GM12878 (cell line): Measurements from ENCODE around the gene TSPAN31. TPM values are rescaled to one million over a fixed set of nuclear protein-coding genes. Genes with fewer than 3 reads are reported as not detected.

Experiments used
- ATAC-seq: fragments of 200-7000 bp; cut with Tn5 transposase; 3 replicates; pipeline ENCODE4 v1.9.1; 2020; ENCODE audit warnings: mild to moderate bottlenecking, moderate library complexity
- BruUV-seq: library from RNA; stranded (reverse); fragments of 400-500 nt; replicated peaks from 2 replicates; lab custom pipeline; 2021; lab: Mats Ljungman, UMichigan
- CTCF ChIA-PET: fragments of 300-600 bp; sonication (Branson Sonifier 250); formaldehyde crosslinking; extraction: SDS; loops from one replicate; lab custom pipeline; 2021; ENCODE audit warnings: inconsistent platforms; lab: Yijun Ruan, JAX
- POLR2A ChIA-PET: fragments of 350-600 bp; formaldehyde crosslinking; extraction: SDS; loops from one replicate; lab custom pipeline; 2021; ENCODE audit warnings: inconsistent platforms; lab: Charles Lee
- RAD21 ChIA-PET: fragments of 300-600 bp; sonication (Branson Sonifier 250); formaldehyde crosslinking; loops from one replicate; lab custom pipeline; 2023; ENCODE audit warnings: antibody characterized with exemption; ENCODE audit not compliant: unreplicated experiment; lab: Charles Lee
- SMC1A ChIA-PET: fragments of 300-600 bp; sonication (Branson Sonifier 250); formaldehyde crosslinking; loops from one replicate; lab custom pipeline; 2023; ENCODE audit not compliant: unreplicated experiment, uncharacterized antibody; lab: Charles Lee
- DNase-seq: peaks from one replicate; pipeline ENCODE4 v3.0.0-alpha.2; 2011; ENCODE audit warnings: low read depth, low spot score
- FAIRE-seq: peaks from 3 replicates; lab custom pipeline; 2011; peaks lifted over from hg19 to GRCh38; lab: Jason Lieb, UNC
- H2AFZ ChIP-seq: 2 replicates; pipeline ENCODE4 v1.6.0; 2011; ENCODE audit warnings: low read depth, low read length, control low read depth; ENCODE audit not compliant: control insufficient read depth
- H3K27ac ChIP-seq: 2 replicates; pipeline ENCODE4 v1.5.1; 2011; ENCODE audit warnings: control low read depth; ENCODE audit not compliant: control insufficient read depth, insufficient read depth
- H3K27me3 ChIP-seq, 2 experiments: replicated peaks in 1 of 2; 2 replicates each; pipeline versions ENCODE4 v1.6.0 to v1.6.1; 2011; ENCODE audit warnings: low read length in 1 of 2; ENCODE audit not compliant: control insufficient read depth in 2 of 2, insufficient read depth in 2 of 2
- H3K36me3 ChIP-seq, 2 experiments: 2 replicates each; pipeline ENCODE4 v1.5.1; 2011; ENCODE audit warnings: low read length in 1 of 2; ENCODE audit not compliant: control insufficient read depth in 2 of 2, insufficient read depth in 2 of 2
- H3K4me1 ChIP-seq: 2 replicates; pipeline ENCODE4 v1.6.1; 2011; ENCODE audit warnings: mild to moderate bottlenecking, low read length, moderate library complexity, mixed read lengths; ENCODE audit not compliant: control insufficient read depth, insufficient read depth
- H3K4me2 ChIP-seq: 2 replicates; pipeline ENCODE4 v1.6.0; 2011; ENCODE audit warnings: control low read depth; ENCODE audit not compliant: control insufficient read depth, insufficient read depth
- H3K4me3 ChIP-seq: fragments of 200-600 bp; sonication (generic); 2 replicates; pipeline ENCODE4 v1.5.1; 2016
- H3K79me2 ChIP-seq: 2 replicates; pipeline ENCODE4 v1.6.0; 2011; ENCODE audit warnings: low read length; ENCODE audit not compliant: control insufficient read depth, insufficient read depth
- H3K9ac ChIP-seq: 2 replicates; pipeline ENCODE4 v1.8.0; 2011; ENCODE audit warnings: low read length, control low read depth, mixed read lengths; ENCODE audit not compliant: control insufficient read depth, insufficient read depth
- H3K9me3 ChIP-seq: replicated peaks from 3 replicates; pipeline ENCODE4 v1.5.1; 2011; ENCODE audit warnings: mild to moderate bottlenecking, low read length; ENCODE audit not compliant: control insufficient read depth, insufficient read depth
- H4K20me1 ChIP-seq: 2 replicates; pipeline ENCODE4 v1.6.0; 2011; ENCODE audit not compliant: control insufficient read depth, insufficient read depth
- BACH1 ChIP-seq: fragments of 450-650 bp; IDR thresholded peaks from 2 replicates; pipeline ENCODE4 v1.6.1; 2017; ENCODE audit warnings: mild to moderate bottlenecking, borderline replicate concordance
- CHD4 ChIP-seq: fragments of 200-600 bp; sonication (generic); IDR thresholded peaks from 2 replicates; pipeline ENCODE4 v1.6.1; 2016; ENCODE audit warnings: mild to moderate bottlenecking
- EZH2 ChIP-seq: IDR thresholded peaks from 2 replicates; pipeline ENCODE4 v1.6.1; 2012; ENCODE audit warnings: low read depth, mild to moderate bottlenecking, control low read depth, inconsistent platforms, low read length, borderline replicate concordance; ENCODE audit not compliant: control insufficient read depth
- IRF5 ChIP-seq: fragments of 450-650 bp; IDR thresholded peaks from 2 replicates; pipeline ENCODE4 v1.6.1; 2017; ENCODE audit warnings: borderline replicate concordance
- MEF2A ChIP-seq: IDR thresholded peaks from 2 replicates; pipeline ENCODE4 v1.6.1; 2011; ENCODE audit warnings: low read depth, mild to moderate bottlenecking, low read length, moderate library complexity; ENCODE audit not compliant: insufficient read depth
- NFIC ChIP-seq: IDR thresholded peaks from 2 replicates; pipeline ENCODE4 v1.6.1; 2012; ENCODE audit warnings: low read depth, mild to moderate bottlenecking, inconsistent platforms, low read length, moderate library complexity
- PML ChIP-seq: IDR thresholded peaks from 2 replicates; pipeline ENCODE4 v1.6.1; 2012; ENCODE audit warnings: low read length, inconsistent platforms
- RAD51 ChIP-seq: fragments of 450-650 bp; IDR thresholded peaks from 2 replicates; pipeline ENCODE4 v1.6.1; 2016; ENCODE audit warnings: moderate library complexity, mild to moderate bottlenecking, inconsistent platforms
- REST ChIP-seq: IDR thresholded peaks from 2 replicates; pipeline ENCODE4 v1.6.1; 2012; ENCODE audit warnings: mild to moderate bottlenecking, low read depth, low read length
- SIN3A ChIP-seq: IDR thresholded peaks from 2 replicates; pipeline ENCODE4 v1.6.1; 2012; ENCODE audit warnings: low read depth, low read length, improper control_type of control experiment
- SMARCA5 ChIP-seq: fragments of 450-650 bp; IDR thresholded peaks from 2 replicates; pipeline ENCODE4 v1.6.1; 2017; ENCODE audit warnings: mild to moderate bottlenecking
- SMC3 ChIP-seq: IDR thresholded peaks from 2 replicates; pipeline ENCODE4 v1.6.1; 2011; ENCODE audit warnings: low read length, improper control_type of control experiment, borderline replicate concordance
- SP1 ChIP-seq: IDR thresholded peaks from one replicate; pipeline ENCODE4 v1.6.1; 2011; ENCODE audit warnings: low read depth, low read length
- ZNF274 ChIP-seq: IDR thresholded peaks from one replicate; pipeline ENCODE4 v1.8.0; 2011; ENCODE audit not compliant: insufficient read length, insufficient read depth
- WGBS: methylation state at CpG from one replicate; pipeline ENCODE4 v1.1.6; 2016; ENCODE audit warnings: low lambda C conversion rate; ENCODE audit not compliant: insufficient replicate concordance, insufficient coverage; ENCODE audit errors: missing lambda C conversion rate; 5-methylcytosine and 5-hydroxymethylcytosine counted together
- in situ Hi-C: fragments of 300-500 bp; cut with MboI; formaldehyde crosslinking; loops from 9 replicates; pipeline ENCODE4 v1.14.3; 2018; ENCODE audit warnings: mixed read lengths
- intact Hi-C: fragments of 100-400 bp; cut with micrococcal nuclease; formaldehyde crosslinking; loops from one replicate; pipeline ENCODE4 v1.14.2; 2022; ENCODE audit not compliant: unreplicated experiment
- polyA plus RNA-seq, 11 experiments: library from polyadenylated mRNA; depleted of rRNA in 4 of 11; unstranded in 6 of 11; stranded (reverse) in 5 of 11; fragments of >200 nt; fragmentation: Nextera tagmentation in 4 of 11; fragmentation: Illumina TruSeq in 1 of 11; extraction: Ambion mirVana in 4 of 11; extraction: Trizol in 1 of 11; gene quantifications; 1 replicate in 1 of 11; 2 replicates in 10 of 11; pipeline versions ENCODE4 v1.2.1 to v1.2.3, GENCODE V29; 2011 to 2016; ENCODE audit warnings: inconsistent platforms in 2 of 11, missing spikeins in 2 of 11, low read depth in 1 of 11
- total RNA-seq, 4 experiments: library from RNA; depleted of rRNA in 3 of 4; stranded (reverse); fragments of >200 nt in 3 of 4; fragmentation: Illumina TruSeq in 1 of 4; extraction: Trizol in 1 of 4; gene quantifications; 2 replicates each; pipeline versions ENCODE4 v1.2.1 to v1.2.3, GENCODE V29; 2013 to 2021

TSPAN31 gene
- total and polyA plus RNA-seq, 10 of the 15 experiments (the other 5 are each of a cell fraction or from before 2014, with no cell fraction given): 11.8 to 32.2 (median 24.7) TPM

GRCh38 chr12:57736741-57737466 lies 7.9 kb upstream of the TSPAN31 start:
- Histone ChIP-seq H3K4me2 (no peak overlapping the region), H4K20me1 (no peaks in the 10 kb centered on the region), H3K27me3 (no peaks in the 10 kb centered on the region), H2AFZ (no peak overlapping the region), H3K36me3 (peaks cover 1 to 4% of the 10 kb centered on the region in 2 experiments; a peak in 3 of 4 replicates), H3K27ac (no peak overlapping the region), H3K4me3 (no peak overlapping the region), H3K9me3 (no peaks in the 10 kb centered on the region), H3K4me1 (peaks cover 7% of the 10 kb centered on the region), H3K79me2 (peaks cover 18% of the 10 kb centered on the region), H3K9ac (no peak overlapping the region)
- intact Hi-C loops (no loop called here), in situ Hi-C loops (no loop called here)
- WGBS: 94% methylated on average over 22 of the region's 31 CpGs
- no peak for DNase-seq
- TF ChIP-seq RAD51: no peak
- no peak for TF ChIP-seq SMARCA5
- no peak for TF ChIP-seq IRF5
- TF ChIP-seq PML: no peak
- TF ChIP-seq NFIC: no peak
- no peak for TF ChIP-seq ZNF274
- TF ChIP-seq EZH2: no peak
- no peak for TF ChIP-seq CHD4
- TF ChIP-seq MEF2A: no peak
- no peak for TF ChIP-seq REST
- TF ChIP-seq SP1: no peak
- no peak for TF ChIP-seq SMC3
- TF ChIP-seq BACH1: no peak
- TF ChIP-seq SIN3A: no peak
- ATAC-seq: no peak
- CTCF ChIA-PET: no interaction called here
- SMC1A ChIA-PET: no interaction called here
- FAIRE-seq: no peak
- POLR2A ChIA-PET: no interaction called here
- no TSS peak for BruUV-seq
- RAD21 ChIA-PET: no interaction called here
